Measurements from ENCODE around the gene EFCC1. TPM values are rescaled to one million over a fixed set of nuclear protein-coding genes. Genes with fewer than 3 reads are reported as not detected.
A peak's percentile ranks its signal among the peaks of the same experiment; 100 is the strongest.

The EFCC1 gene
- total RNA-seq, 1 experiment from 2014 or later, result 1.5 TPM

GRCh38 chr3:129000742-129001100 lies 383 bp upstream of the EFCC1 start:
- H3K4me3 ChIP-seq, result peak overlapping the region; percentile 44
- no peak for DNase-seq (ENCODE audit: low read depth in 1 of 2, low spot score in 2 of 2)
- no peak overlapping the region for H3K27ac ChIP-seq
- no peaks in the 10 kb centered on the region for H3K36me3 ChIP-seq
- H3K9me3 ChIP-seq (replicated peaks), result 0 out of 2 replicates have a peak, but pooled peaks cover 3% of the 10 kb centered on the region
- H3K27me3 ChIP-seq (replicated peaks), result peaks cover 29% of the 10 kb centered on the region
- H3K4me1 ChIP-seq (replicated peaks), result peaks cover 44% of the 10 kb centered on the region

DNA sequence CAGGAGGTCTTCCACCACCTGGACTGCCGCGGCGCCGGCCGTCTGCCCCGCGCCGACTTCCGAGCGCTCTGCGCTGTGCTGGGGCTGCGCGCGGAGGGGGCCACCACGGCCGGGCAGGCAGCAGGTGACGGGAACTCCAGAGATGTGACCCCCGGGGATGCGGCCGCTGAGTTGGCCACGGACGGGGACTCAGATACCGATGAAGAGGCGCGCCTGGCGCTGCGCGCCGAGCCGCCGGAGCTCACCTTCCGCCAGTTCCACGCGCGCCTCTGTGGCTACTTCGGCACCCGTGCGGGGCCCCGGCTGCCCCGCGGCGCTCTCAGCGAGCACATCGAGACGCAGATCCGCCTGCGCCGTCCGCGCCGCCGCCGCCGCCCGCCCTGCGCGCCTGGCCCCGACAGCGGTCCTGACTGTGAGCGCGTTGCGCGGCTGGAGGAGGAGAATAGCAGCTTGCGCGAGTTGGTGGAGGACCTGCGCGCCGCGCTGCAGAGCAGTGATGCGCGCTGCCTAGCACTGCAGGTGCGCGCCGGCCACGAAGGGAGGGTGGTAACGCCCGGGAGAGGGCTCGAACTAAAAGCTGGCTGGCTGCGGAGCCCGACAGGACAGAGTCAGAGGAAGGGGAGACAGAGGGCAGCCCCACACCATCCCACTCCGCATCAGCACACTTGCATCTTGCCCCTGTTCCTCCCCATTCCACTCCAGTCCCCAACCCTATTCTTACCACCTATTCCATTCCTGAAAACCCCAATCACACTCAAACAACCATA lies 885 bp downstream of the EFCC1 start:
- H3K4me3 ChIP-seq, result peak overlapping the region; percentile 44
- H3K9me3 ChIP-seq (replicated peaks), result 0 out of 2 replicates have a peak, but pooled peaks cover 3% of the 10 kb centered on the region
- peaks cover 52% of the 10 kb centered on the region for H3K4me1 ChIP-seq (replicated peaks)
- no peak for DNase-seq (ENCODE audit: low read depth in 1 of 2, low spot score in 2 of 2)
- H3K27ac ChIP-seq, result no peak overlapping the region
- no peaks in the 10 kb centered on the region for H3K36me3 ChIP-seq
- peaks cover 29% of the 10 kb centered on the region for H3K27me3 ChIP-seq (replicated peaks)

DNA sequence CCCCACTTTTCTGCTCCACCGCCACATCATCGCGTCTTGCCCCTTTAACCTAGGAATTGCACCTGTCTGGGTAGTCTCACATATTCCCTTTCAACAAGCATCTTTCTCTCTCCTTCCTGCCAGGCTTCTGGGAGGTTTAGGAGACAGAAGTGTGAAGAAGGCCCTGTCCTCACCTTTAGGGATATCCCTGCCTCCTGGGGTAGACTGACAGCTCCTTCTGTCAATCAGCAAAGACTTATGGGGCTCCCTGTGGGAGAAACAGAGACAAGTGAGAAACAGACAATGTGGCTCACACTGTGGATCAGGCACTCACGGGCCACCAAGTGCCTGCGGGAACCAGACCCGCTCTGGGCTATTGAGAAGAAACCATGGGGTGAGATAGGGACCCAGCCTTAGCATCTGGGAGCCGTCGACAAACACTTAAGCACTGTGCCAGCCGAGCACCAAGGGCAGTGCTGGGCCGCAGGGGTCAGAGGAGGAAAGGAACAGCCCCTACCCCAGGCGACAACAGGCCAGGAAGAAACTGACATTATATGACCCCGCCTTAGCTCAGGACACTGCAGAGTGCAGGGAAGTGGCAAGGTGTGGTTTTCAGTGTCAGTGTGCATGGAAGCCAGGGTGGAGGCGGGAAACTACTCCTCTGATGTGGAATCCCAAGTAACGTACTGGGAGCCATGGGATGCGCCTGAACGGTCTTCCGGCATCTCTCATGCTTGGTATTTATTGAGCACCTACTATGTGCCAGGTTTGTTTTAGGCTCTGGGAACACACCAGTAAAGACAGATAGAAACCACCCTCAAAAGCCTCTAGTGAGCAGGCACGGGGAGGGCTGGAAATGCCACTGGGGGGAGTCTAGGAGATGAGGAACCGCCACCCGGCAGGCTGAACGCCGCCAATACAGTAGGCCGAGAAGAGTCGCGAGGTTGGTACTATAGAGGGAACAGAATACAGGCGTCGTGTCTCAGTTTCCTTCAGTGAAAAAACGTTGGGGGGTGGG lies 1.8 kb downstream of the EFCC1 start:
- H3K27ac ChIP-seq, result no peak overlapping the region
- H3K36me3 ChIP-seq, result no peaks in the 10 kb centered on the region
- peaks cover 29% of the 10 kb centered on the region for H3K27me3 ChIP-seq (replicated peaks)

GRCh38 chr3:129003578-129004112 lies 2.5 kb downstream of the EFCC1 start:
- H3K4me3 ChIP-seq, result no peak overlapping the region
- H3K9me3 ChIP-seq (replicated peaks), result 0 out of 2 replicates have a peak, but pooled peaks cover 3% of the 10 kb centered on the region
- H3K27ac ChIP-seq, result no peak overlapping the region
- peaks cover 29% of the 10 kb centered on the region for H3K27me3 ChIP-seq (replicated peaks)
- no peak for DNase-seq (ENCODE audit: low read depth in 1 of 2, low spot score in 2 of 2)
- peaks cover 46% of the 10 kb centered on the region for H3K4me1 ChIP-seq (replicated peaks)
- no peaks in the 10 kb centered on the region for H3K36me3 ChIP-seq

More for the DNA sequence above, 1.8 kb downstream of the EFCC1 start:
- DNase-seq (ENCODE audit: low read depth in 1 of 2, low spot score in 2 of 2), result no peak
- 0 out of 2 replicates have a peak, but pooled peaks cover 3% of the 10 kb centered on the region for H3K9me3 ChIP-seq (replicated peaks)
- H3K4me3 ChIP-seq, result no peak overlapping the region
- H3K4me1 ChIP-seq (replicated peaks), result peaks cover 52% of the 10 kb centered on the region

DNA sequence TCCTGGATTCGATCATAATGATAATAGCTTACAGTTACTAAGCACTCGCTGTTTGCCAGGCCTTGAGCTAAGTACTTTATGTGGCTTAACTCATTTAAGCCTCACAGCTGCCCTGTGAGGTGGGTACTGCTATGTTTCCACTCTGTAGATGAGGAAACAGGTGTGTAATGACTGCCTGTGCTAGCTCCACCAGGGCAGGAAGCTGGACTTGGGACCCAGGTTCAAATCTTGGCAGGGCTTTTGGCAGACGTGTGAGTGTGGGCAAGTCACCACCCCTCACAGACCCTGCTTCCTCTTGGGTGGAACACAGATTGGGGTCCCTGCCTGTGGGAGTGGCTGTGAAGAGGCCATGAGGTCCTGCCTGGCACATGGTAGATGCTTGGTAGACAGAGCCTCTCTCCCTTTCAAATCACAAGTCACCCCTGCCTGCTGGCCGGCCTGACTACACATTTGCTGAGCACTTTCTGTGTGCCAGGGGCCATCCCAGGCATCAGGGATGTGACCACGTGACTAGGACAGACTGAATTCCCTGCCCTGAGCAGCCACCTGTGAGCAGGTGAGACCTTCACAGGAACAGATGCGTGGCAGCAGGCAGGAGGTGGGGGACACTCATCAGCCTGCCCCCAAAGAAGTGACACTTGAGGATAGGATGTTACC lies 3.7 kb downstream of the EFCC1 start:
- Histone ChIP-seq H3K27me3 (replicated peaks) (peaks cover 29% of the 10 kb centered on the region), H3K27ac (no peak overlapping the region), H3K36me3 (no peaks in the 10 kb centered on the region; the same call in 1 of the 2 replicates), H3K4me3 (no peak overlapping the region), H3K9me3 (replicated peaks) (0 out of 2 replicates have a peak, but pooled peaks cover 3% of the 10 kb centered on the region), H3K4me1 (replicated peaks) (peaks cover 44% of the 10 kb centered on the region)
- DNase-seq (ENCODE audit: low read depth in 1 of 2, low spot score in 2 of 2), result no peak

DNA sequence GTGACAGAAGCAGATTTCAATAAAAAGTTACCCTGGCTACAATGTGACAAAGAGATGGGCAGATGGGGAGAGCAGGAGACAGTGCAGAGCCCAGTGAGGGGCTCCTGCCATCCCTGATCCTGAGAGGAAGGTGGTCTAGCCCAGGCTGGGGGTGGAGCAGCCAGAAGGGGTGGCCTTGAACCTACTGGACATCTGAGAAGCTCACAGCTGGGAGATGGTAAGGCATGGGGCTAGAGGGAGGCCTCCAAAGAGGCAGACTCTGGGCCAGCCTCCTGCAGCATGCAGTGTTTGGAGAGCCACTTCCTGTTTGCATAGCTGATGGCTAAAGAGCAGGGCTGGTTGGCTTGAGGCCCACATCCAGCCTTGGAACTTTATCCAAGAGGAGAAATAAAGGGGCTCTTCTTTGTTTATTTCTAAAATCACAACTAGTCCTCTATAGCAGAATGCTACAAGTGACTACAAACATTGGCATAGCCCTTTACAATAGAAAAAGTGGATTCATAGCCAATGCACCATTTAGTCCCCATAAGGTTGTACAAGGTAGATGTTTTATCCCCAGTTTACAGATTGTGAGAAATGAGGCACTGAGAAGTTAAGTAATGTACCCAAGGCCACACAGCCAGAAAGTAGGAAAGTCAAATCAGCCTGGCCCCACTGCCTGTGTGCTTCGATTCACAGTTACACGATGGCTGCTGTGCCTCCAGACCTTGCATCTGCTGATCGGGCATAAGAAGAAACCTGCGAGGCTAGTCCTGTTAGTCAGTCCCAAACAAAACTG lies 4.6 kb downstream of the EFCC1 start:
- Histone ChIP-seq H3K4me1 (replicated peaks) (peaks cover 52% of the 10 kb centered on the region), H3K27ac (no peak overlapping the region), H3K36me3 (no peaks in the 10 kb centered on the region; the same call in 1 of the 2 replicates), H3K4me3 (no peak overlapping the region), H3K27me3 (replicated peaks) (peaks cover 22% of the 10 kb centered on the region), H3K9me3 (replicated peaks) (0 out of 2 replicates have a peak, but pooled peaks cover 3% of the 10 kb centered on the region)
- DNase-seq (ENCODE audit: low read depth in 1 of 2, low spot score in 2 of 2), result peak in 1 of 2 experiments; percentile 46

GRCh38 chr3:129006864-129007263 lies 5.8 kb downstream of the EFCC1 start:
- Histone ChIP-seq H3K4me3 (no peak overlapping the region), H3K9me3 (replicated peaks) (no peaks in the 10 kb centered on the region), H3K4me1 (replicated peaks) (peaks cover 52% of the 10 kb centered on the region), H3K27me3 (replicated peaks) (peaks cover 10% of the 10 kb centered on the region), H3K27ac (no peak overlapping the region), H3K36me3 (no peaks in the 10 kb centered on the region; the same call in 1 of the 2 replicates)
- no peak for DNase-seq (ENCODE audit: low read depth in 1 of 2, low spot score in 2 of 2)

DNA sequence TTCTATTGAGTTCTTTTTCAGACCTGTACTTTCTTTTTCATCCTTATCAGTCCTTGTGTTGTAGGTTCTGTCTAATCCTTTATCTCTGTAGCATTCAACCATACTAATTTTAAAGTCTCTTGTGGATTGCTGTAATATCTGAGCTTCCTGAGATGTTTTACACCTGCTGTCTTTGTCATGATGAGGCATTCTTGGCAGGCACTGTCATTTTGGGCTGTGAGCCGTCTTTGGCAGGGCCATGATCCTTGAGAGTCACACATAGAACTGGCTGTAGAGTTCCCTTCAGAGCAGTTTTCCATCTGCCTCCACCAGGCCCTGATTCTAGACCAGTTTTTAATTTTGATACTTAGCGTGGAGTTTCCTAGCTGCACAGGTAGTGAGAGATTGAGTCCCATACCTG lies 6.7 kb downstream of the EFCC1 start:
- H3K9me3 ChIP-seq (replicated peaks), result no peaks in the 10 kb centered on the region
- no peak for DNase-seq (ENCODE audit: low read depth in 1 of 2, low spot score in 2 of 2)
- peaks cover 53% of the 10 kb centered on the region for H3K4me1 ChIP-seq (replicated peaks)
- H3K27ac ChIP-seq, result no peak overlapping the region
- no peak overlapping the region for H3K4me3 ChIP-seq
- H3K36me3 ChIP-seq, result no peaks in the 10 kb centered on the region; the same call in 1 of the 2 replicates
- H3K27me3 ChIP-seq (replicated peaks), result 0 out of 2 replicates have a peak, but pooled peaks cover under 1% of the 10 kb centered on the region

DNA sequence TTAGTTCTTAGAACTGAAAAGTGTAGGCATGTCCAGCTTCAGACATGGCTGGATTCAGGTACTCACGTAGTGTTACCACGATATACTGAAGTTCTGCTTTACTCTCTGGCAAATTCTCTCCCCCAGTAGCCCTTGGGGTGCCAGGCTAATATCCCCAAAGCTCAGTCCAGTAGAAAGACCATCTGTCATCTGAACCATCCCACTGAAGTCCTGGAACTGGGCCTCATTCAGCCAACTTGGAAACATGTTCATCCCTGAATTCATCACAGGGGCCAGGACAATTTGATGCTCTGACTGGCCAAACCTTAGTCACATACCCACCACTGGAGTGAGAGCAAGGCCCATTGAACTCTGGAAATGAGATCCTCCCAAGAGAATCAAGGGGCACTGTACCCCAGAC lies 8.2 kb downstream of the EFCC1 start:
- H3K27me3 ChIP-seq (replicated peaks), result no peaks in the 10 kb centered on the region
- no peak for DNase-seq (ENCODE audit: low read depth in 1 of 2, low spot score in 2 of 2)
- peak overlapping the region; percentile 89 for H3K27ac ChIP-seq
- H3K9me3 ChIP-seq (replicated peaks), result no peaks in the 10 kb centered on the region; the same call in 1 of the 2 replicates
- H3K4me3 ChIP-seq, result no peak overlapping the region
- peaks cover 53% of the 10 kb centered on the region for H3K4me1 ChIP-seq (replicated peaks)
- H3K36me3 ChIP-seq, result no peaks in the 10 kb centered on the region; the same call in 1 of the 2 replicates

DNA sequence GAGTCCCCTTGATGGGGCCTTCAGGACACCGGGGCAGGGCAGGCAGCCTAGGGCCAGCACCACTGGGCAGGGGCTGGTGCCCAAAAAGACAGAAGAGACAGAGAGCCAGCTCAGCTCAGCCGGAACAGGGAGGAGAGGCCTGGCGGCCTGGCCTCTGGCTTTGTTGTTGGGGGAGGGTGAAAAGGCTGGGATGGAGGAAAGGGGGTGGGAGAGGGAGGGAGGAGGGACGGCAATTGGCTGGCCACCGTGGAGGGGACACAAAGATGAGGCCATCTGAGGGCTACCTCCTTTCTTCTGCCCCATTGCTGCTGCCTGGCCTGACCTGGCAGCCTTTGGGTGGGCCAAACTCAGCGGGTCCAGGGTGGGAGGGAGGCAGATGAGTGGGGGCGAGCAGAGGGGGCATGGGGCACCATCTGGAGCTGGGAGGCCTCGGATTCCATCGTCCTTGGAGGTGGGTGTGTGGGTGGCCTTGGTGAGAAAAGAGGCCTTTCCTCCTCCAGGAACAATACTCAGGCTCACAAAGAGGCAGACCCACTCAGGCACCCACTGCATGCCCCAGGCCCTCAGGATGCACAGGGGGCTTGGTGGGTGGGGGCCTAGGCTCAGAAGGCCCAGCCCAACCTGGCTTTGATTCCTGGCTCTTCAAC lies 9.3 kb downstream of the EFCC1 start:
- Histone ChIP-seq H3K27ac (peak overlapping the region; percentile 89), H3K27me3 (replicated peaks) (no peaks in the 10 kb centered on the region), H3K4me1 (replicated peaks) (peaks cover 51% of the 10 kb centered on the region), H3K4me3 (no peak overlapping the region), H3K9me3 (replicated peaks) (no peaks in the 10 kb centered on the region; the same call in 1 of the 2 replicates), H3K36me3 (no peaks in the 10 kb centered on the region; the same call in 1 of the 2 replicates)
- DNase-seq (ENCODE audit: low read depth in 1 of 2, low spot score in 2 of 2), result peak; percentile 94

DNA sequence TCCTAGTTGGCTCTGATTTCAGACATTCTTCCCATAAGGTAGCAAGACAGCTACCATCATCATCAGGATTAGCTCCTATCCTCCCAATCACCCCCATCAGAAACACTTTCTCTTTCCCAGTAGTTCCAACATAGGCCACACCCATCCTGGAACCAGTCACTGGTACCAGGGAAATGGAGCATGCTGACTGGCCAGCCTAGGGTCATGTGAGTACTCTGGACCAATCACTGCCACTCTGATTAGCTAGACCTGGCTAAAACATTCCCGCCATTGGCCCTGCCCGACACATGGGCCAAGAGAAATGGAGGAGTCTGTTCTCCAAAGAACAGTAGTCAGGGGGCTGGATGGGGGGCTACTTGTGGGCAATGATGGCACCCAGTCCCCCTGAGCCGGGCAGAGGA lies 12.4 kb downstream of the EFCC1 start:
- DNase-seq (ENCODE audit: low read depth in 1 of 2, low spot score in 2 of 2), result no peak

GRCh38 chr3:129014148-129014547 lies 13.0 kb downstream of the EFCC1 start:
- H3K36me3 ChIP-seq, result no peaks in the 10 kb centered on the region; the same call in 1 of the 2 replicates
- H3K27me3 ChIP-seq (replicated peaks), result no peaks in the 10 kb centered on the region
- no peak overlapping the region for H3K27ac ChIP-seq
- H3K4me1 ChIP-seq (replicated peaks), result peaks cover 75% of the 10 kb centered on the region
- H3K4me3 ChIP-seq, result no peak overlapping the region
- H3K9me3 ChIP-seq (replicated peaks), result no peaks in the 10 kb centered on the region; the same call in 1 of the 2 replicates
- no peak for DNase-seq (ENCODE audit: low read depth in 1 of 2, low spot score in 2 of 2)

More for the DNA sequence above, 12.4 kb downstream of the EFCC1 start:
- Histone ChIP-seq H3K36me3 (no peaks in the 10 kb centered on the region; the same call in 1 of the 2 replicates), H3K4me1 (replicated peaks) (peaks cover 71% of the 10 kb centered on the region), H3K9me3 (replicated peaks) (no peaks in the 10 kb centered on the region; the same call in 1 of the 2 replicates), H3K27ac (no peak overlapping the region), H3K27me3 (replicated peaks) (no peaks in the 10 kb centered on the region), H3K4me3 (no peak overlapping the region)
